ENCODE data around the gene UCP3.

The UCP3 gene

GRCh38 chr11:73951797-73952196 lies 57.1 kb downstream of the UCP3 start:
- no peak for DNase-seq

- no peak for DNase-seq
Measured at GRCh38 chr11:73950869-73951710, 57.8 kb downstream of the UCP3 start, which contains the start of gene DNAJB13. TSS of gene DNAJB13 (plus strand) at chr11:73951026. CDS start at chr11:73951070, 44 bp downstream.

Measured in T-helper 1 cell (primary cell).